Stimulated activated CD4-positive, alpha-beta T cell treated with anti-CD3 and anti-CD28 coated beads, TNF-alpha, amount 100 ng/mL, for 4 hours (primary cell): ENCODE data around the gene RNF180.
"Not testable (repeated sequence)": the region's sequence is repeated elsewhere in the genome, so short reads cannot be mapped to it uniquely, and the experiment has no call there.

Source experiments
- DNase-seq, 3 experiments: peaks; one replicate each; pipeline ENCODE4 v3.0.0-alpha.2; 2020; ENCODE audit warnings: low read depth in 3 of 3

Gene RNF180

DNA sequence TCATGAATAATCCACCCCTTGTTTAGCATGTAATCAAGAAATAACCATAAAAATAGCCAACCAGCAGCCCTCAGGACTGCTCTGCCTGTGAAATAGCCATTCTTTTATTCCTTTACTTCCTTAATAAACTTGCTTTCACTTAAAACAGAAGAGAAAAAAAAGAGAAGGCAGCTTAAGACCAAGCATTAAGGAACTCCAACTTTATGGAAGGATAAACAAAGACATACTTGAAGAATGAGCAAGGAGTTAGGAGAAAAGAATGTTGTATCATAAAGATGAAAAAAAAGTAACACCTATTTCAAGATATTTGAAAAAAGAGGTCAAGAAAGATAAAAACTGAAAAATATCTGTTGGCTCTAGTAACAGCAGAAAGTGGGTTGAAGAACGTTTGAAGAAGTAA, 107.6 kb downstream of the RNF180 start:
- no peak for DNase-seq

DNA sequence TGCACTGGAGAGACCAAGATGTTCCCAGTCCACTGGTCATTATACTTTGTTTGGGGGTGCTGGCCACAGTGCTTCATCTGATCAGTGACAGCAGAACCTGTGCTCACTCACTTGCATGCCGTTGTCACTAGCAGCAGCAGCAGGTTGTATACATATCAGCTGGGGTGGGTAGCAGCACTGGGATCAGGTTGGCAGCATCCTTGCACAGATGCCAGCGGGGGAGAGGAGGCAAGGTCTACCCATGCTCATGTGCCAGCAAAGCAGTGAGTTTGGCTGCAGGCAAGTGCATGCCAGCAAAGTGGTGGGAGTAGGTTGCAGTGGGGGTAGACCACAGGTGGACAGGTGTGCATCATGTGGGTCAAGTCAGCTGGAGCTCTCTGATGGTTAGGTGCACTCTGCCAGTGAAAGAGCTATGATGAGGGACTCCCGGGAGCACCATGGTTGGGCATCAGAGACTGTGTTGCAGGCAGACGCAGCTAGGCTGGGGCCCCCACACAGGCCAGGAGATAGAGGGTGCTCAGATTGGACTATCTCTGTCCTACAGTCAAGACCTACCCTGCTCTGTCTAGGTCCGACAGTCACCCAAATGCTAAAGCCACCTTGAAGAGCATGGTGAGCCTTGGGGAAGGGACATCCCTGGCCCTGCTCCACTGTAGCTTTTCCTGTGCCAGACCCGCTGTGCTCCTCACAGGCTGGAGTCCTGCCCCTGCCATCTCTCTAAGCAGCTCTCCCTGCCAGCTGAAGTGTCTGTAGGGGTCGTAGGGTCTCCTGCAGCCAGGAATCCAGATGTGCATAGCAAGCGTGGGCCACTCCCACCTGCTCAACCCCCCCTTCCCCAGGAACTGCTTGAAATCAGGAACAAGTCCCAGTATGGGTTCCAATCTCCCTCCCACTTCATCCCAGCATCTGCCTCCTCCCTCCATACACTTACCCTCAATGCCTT, 119.8 kb downstream of the RNF180 start:
- no peak for DNase-seq

- no peak for DNase-seq
These were observed 120.7 kb downstream of the RNF180 start for GRCh38 chr5:64286381-64286780.

DNA sequence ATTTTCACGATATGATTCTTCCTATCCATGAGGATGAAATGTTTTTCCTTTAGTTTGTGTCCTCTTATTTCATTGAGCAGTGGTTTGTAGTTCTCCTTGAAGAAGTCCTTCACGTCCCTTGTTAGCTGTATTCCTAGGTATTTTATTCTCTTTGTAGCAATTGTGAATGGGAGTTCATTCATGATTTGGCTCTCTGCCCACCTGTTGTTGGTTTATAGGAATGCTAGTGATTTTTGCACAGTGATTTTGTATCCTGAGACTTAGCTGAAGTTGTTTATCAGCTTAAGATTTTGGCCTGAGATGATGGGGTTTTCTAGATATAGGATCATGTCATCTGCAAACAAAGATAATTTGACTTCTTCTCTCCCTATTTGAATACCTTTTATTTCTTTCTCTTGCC, 122.9 kb downstream of the RNF180 start:
- not testable (repeated sequence) for DNase-seq

DNA sequence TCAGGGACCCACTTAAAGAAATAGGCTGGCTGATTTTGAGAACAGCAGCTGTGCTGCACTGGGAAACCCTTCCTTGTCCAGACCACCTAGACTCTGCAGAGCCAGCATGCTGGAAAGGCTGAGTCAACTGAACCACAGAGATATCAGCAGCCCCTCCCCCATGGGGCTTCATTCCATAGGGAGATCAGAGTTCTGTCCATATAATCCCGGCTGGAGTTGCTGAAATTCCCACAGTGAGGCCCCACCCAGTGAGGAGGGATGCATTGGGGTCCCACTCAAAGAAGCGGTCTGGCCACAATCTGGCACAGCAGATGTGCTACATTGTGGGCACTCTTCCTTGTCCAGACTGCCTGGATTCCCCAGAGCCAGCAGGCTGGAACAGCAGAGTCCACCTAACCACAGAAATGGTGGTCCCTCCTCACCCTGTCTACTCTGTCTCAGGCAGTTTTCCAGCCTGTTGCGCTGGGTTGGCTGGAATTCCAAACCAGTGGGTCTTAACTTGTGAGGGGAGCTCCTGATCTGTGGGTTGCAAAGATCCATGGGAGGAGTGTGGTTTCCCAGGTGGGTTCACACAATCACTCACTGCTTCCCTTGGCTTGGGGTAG, 127.1 kb downstream of the RNF180 start:
- no peak for DNase-seq

DNA sequence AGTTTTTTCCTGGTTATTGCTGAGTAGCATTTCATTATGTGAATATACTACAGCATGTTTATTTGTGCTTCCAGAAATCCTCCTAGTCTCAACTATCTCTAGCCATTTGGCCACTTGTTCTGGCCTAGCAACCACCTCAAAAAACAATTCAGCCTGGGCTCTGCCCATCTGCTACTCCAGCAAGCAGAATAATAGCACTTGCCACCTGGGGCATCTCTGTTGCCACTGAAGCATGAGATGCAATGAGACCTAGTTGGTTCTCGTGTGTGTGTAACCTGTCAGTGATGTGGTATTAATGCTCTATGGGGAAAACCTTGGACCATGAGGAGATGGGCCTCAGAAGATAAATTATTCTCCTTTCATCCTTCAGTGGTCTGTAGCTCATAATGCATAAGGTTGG, 129.5 kb downstream of the RNF180 start:
- DNase-seq: no peak

DNA sequence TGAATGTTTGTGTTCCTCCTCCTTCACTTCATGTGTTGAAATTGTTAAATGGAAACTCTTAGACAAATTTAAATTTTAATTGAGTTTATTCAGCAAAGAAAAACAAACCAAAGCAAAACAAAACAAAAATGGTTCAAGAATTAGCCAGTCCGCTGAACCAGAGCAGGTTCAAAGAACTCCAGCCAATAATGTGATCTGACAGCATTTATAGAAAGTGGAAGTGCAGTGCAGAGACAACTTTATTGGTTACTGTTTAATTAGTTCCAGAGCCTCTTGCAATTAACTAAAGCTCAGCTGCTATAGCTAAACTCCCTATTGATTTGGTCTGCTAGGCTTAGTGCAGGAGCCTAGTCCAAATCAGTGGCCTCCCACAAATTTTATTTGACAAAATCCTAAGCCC, 132.9 kb downstream of the RNF180 start:
- DNase-seq: no peak

DNA sequence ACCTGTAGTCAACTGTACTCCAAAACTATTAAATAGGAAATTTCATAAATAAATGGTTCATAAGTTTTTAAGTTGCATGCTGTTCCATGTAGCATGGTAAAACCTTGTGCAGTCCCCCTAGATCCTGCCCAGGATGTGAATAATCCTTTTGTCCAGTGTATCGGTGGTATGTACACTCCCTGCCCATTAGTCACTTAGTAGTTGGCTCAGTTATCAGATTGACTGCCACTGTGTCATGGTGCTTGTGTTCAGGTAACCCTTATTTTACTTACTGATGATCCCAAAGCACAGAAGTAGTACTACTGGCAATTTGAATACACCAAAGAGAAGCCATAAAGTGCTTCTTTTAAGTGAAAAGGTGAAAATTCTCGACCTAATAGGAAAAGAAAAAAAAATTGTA, 134.2 kb downstream of the RNF180 start:
- no peak for DNase-seq

GRCh38 chr5:64301566-64301965, 135.9 kb downstream of the RNF180 start:
- no peak for DNase-seq

DNA sequence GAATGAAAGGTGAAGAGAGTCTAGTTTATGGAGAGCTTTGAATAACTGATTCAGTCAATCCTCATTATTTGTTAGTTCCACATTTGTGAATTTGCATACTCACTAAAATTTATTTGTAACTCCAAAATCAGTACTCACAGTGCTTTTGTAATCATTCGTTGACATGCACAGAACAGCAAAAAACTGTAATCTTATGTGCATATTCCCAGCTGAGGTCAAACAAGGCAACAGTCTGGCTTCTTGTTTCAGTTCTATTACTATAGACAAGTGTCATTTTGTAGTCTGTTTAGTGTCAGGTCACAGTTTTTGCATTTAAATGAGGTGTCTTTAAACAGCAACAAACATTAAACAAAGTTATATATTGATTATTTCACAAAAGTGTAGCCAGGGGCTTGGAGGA, 142.5 kb downstream of the RNF180 start:
- DNase-seq: no peak

- no peak for DNase-seq
These were observed 146.8 kb downstream of the RNF180 start for GRCh38 chr5:64312491-64312890.

GRCh38 chr5:64315778-64316177, 150.1 kb downstream of the RNF180 start:
- DNase-seq: no peak

GRCh38 chr5:64318175-64318574, 152.5 kb downstream of the RNF180 start:
- DNase-seq: no peak

- no peak for DNase-seq
These were observed 157.9 kb downstream of the RNF180 start for GRCh38 chr5:64323591-64323990.

DNA sequence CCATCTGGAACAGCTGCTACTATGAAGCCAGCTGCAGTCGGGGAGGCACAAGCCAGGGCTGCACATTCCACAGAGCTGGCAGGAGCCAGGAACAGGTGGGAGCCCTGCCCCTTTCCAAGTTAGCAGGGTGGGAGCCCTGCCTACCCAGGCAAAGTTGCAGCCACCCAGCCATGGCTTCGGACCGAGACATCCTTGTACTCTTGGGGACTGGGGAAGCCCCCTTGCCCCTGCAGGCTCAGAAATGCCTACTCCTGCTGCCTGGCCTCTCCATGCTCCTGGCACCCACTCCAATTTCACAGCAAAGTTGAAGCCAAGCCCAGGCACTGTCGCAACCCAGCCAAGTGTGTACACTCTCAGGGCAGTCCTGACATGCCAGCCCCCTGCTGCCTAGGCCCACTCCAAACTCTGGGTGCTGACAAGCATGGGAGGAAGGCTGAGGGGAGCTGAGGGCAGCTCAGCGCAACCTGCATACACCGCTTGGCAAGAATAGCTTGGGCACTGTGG, 165.1 kb downstream of the RNF180 start:
- DNase-seq: no peak

DNA sequence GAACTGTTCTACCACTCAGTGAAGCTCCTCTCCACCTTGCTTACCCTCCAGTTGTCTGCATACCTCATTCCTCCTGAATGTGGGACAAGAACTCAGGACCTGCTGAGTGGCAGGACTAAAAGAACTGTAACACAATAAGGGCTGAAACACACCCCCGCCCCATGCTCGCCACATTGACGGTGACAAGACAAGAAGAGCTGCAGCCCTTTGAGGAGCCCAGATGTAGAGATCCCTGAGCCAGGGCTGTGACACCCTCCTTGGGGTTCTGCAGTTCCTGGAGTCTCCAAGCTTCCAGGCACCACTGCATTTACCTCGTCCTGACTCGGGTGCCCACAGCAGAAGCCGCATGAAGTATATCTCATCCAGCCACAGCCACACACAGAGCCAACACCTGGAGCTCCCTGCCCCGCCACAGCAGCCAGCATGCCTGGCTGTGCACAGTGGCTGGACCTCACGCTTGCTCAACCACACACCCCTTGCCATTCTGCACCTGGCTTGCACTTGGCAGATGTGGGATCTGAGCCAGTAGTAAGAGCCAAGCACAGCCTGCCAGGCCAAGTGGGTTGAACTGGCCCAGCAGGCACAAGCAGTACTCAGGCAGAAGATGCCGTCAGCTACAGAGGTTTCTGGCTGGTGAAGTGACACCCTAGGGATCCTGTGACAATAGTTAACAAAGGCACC, 166.1 kb downstream of the RNF180 start:
- no peak for DNase-seq

DNA sequence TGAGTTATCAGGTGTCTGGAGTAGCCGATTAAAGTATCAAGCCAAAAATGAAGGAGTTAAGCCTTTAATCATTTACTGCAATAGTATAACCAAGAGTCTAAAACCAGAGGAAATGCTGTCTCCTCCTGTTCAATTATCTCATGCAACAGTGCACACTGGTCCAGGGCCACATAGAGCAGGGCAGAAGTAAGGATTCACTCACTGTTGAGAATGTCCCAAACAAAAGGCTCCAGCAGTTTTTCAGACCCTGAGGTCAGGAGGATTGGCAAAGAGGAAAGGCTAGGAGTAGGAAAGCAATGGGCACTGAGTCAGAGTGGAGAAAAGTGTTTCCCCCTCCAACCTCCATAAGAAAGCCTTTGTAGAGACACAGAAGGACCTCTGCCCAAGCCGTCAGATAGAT, 168.2 kb downstream of the RNF180 start:
- no peak for DNase-seq

GRCh38 chr5:64339769-64340168, 174.1 kb downstream of the RNF180 start:
- no peak for DNase-seq

DNA sequence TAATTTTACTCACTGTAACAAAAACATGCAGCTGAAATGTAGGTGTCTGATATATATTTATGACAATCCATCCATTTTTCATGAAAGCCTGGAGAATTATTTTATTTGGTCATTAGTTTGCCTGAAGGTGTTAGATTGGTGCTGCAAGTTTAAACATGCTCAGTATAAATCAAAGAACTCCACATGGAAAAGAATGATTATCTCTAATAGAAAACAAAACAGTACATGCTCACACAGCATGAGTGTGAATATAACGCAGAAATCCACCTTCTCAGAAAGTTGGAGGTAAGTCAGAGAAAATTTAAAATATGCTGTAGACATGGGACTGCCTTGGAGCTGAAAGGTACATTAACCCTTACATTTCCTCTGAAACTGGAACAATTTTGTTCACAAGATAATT, 174.7 kb downstream of the RNF180 start:
- no peak for DNase-seq

- DNase-seq: no peak
These were observed 175.7 kb downstream of the RNF180 start for GRCh38 chr5:64341340-64341739.

GRCh38 chr5:64344501-64344900, 178.9 kb downstream of the RNF180 start:
- no peak for DNase-seq

DNA sequence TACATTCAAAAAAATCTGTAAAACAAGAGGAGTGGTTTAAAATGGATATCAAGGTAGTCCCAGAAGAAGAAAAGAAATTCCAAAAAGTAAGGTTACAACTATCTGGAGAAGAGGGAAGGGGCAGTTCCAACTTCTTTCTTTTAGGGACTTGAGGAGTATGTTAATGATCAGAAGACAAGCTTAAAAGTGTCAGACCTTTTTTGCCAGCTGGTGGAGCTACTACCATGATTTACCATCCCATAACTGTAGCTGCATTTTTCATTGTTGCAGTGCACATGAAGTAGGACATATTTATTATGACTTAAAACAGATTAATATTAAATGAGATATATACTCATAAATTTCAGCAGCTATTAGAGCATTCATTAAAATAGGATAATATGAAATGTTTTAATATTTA, 181.7 kb downstream of the RNF180 start:
- no peak for DNase-seq

- DNase-seq: no peak
These were observed 198.8 kb downstream of the RNF180 start for GRCh38 chr5:64364426-64364825.
